ENCODE data around the gene RAB21.

DNA sequence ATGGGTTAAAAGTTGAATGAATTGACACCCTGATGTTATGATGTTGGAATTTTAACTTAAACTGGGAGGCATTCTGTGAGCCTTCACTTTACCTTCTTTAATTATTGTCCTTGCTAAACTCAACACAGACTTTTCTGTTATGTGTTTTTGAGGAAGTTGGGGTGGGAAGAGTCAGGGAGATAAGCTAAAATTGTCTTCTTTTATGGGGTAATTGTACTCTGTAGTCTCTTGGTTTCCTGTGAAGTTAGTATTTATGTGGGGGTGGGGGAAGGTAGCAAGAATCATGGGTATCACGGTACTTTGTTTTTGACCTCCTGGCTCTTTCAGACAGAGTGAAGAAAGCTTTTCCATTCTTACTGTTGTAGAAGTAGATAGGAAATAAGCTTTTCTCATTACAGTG is 32.9 kb downstream of the RAB21 start:
- TF ChIP-seq POLR2A (IDR thresholded peaks at IDR 0.05; ENCODE audit: low read length) (no peak), GATA1 (IDR thresholded peaks at IDR 0.05; ENCODE audit: low read depth, low read length) (no peak)

Data from erythroblast (primary cell).